Femur (tissue), 1 donor: Measurements from ENCODE around the gene OR8G1.
"Not testable (repeated sequence)": the region's sequence is repeated elsewhere in the genome, so short reads cannot be mapped to it uniquely, and the experiment has no call there.

Source experiments
- DNase-seq: peaks from one replicate; pipeline ENCODE4 v3.0.0-alpha.2; 2017

Gene OR8G1

DNA sequence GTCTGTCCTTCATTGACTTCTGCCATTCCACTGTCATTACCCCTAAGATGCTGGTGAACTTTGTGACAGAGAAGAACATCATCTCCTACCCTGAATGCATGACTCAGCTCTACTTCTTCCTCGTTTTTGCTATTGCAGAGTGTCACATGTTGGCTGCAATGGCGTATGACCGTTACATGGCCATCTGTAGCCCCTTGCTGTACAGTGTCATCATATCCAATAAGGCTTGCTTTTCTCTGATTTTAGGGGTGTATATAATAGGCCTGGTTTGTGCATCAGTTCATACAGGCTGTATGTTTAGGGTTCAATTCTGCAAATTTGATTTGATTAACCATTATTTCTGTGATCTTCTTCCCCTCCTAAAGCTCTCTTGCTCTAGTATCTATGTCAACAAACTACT is 9.0 kb downstream of the OR8G1 start:
- DNase-seq = not testable (repeated sequence)

DNA sequence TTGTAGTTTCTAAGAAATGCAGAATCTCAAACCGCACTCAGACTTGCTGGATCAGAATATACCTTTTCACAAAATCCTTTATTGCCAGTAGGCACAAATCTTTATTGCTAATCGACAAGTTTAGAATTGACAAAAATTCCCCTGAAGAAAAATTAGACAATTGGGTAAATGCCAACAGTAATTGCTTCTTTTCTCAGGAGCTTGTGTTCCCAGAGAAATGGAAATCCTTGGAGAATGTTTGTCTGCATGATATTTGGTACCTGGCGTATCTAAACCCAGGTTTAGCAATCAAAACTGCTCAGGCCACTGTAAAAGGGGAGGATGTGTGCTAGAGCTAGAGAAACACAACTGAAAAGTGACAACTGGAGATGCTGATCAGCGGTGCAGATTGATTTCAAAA is 15.2 kb downstream of the OR8G1 start, which contains the start of gene OR8G5:
OR8G5 (plus strand) TSS at position 301 of the 400 bp plus-strand sequence. CDS start 8,556 bp downstream, outside the sequence.
- DNase-seq = no peak

DNA sequence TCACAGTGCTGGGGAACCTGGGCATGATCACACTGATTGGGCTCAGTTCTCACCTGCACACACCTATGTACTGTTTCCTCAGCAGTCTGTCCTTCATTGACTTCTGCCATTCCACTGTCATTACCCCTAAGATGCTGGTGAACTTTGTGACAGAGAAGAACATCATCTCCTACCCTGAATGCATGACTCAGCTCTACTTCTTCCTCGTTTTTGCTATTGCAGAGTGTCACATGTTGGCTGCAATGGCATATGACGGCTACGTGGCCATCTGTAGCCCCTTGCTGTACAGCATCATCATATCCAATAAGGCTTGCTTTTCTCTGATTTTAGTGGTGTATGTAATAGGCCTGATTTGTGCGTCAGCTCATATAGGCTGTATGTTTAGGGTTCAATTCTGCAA is 24.1 kb downstream of the OR8G1 start:
- not testable (repeated sequence) for DNase-seq

DNA sequence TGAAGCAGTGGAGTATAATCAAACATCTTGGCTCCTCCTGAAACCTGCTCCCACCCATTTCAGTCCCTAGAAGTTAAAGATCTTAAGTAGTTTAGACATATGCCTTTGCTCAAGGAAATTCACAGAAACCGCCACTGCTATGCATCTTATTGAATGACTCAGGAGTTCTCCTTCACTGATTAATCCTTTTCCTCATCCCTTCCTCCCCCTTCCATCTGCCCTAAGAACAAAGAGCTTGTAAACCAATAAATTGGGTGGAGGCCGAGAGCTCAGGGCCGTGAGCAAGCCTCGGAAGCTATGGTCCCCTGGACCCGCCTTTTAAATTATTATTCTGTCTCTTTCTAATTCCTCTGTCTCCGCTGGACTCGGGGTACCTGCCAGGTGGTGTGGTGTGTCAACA is 30.0 kb downstream of the OR8G1 start:
- not testable (repeated sequence) for DNase-seq

DNA sequence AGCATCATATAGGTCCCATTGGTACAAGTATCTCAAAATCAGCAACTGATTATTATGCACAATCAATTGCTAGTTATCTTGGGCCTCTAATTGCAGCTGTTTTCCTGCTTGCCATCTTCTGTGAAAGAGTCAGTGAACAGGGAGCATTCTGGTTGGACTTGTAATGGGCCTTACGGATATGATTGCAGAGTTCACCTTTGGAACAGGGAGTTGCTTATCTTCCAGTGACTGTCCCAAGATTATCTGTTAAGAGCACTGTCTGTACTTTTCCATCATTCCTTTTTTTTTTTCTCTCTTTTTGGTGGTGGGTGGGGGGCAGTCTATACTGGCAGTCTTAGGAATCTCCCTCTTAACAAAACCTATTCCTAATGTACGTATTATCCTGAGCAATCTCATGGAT is 33.1 kb downstream of the OR8G1 start:
- no peak for DNase-seq

DNA sequence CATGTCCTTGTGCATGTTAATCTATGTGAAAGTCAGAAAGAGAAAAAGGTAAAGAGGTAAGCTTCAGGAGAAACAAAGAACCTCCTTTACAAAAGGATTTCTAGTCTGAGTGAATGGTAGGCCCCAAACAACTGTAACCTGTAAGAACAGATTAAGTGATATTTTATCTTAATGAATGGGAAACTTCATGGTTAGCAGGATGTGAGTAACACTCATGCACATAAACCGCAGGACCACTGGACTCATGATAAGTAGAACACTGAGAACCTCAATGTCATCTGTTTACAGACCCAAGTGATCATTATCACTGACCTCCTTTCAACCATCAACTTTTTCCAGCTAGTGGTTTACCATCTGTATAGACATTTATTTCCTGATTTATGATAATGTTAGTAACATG is 35.2 kb downstream of the OR8G1 start:
- no peak for DNase-seq

DNA sequence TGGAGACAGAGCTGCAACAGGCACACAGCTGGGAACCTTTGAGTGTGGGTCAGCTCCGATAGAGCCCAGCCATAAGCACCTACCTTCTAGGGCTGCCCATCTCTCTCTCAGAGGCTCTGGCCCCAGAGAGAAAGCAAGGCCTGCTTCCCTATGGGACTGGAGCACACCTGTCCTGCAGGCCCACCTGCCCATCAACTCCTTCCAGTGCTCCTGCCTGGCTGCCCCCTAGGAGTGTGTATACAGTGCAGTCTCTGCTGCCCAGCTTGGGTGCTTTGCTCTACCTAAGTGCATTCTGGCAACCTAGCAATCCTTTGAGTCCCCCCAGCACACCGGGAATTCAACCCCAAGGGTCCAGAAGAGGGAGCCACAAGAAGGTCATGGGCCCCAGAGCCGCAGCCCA is 36.3 kb downstream of the OR8G1 start:
- no peak for DNase-seq

DNA sequence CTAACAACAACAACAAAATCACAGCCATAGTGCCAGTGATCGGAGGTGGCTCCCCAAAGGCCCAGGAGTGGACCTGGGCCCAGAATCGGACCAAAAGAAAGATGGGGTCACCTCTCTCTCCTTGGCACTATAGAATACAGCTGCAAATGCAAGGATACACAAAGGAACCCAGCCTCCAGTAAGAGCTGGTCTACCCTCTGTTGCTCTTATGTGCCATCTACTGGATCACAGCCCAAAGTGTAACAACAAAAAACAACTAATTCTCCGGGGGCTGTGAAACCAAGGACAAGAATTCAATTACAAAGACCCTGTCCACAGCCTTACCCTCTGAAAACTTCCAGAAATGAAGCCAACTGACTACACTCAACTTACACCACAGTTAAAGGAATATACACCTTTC is 36.9 kb downstream of the OR8G1 start:
- no peak for DNase-seq

DNA sequence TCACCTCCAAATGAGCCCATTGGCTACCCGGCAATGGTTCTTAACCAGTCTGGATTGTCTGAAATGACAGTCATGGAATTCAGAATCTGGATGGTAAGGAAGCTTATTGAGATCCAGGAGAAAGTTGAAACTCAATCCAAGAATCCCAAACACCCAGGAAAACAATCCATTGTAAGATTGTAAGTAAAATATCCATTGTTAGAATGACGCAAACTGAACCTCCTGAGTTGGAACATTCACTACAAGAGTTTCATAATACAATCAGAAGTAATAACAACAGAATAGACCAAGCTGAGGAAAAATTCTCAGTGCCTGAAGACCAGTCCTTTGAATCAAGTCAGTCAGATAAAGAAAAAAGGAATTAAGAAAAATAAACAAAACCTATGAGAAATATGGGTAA is 37.4 kb downstream of the OR8G1 start:
- DNase-seq = no peak

DNA sequence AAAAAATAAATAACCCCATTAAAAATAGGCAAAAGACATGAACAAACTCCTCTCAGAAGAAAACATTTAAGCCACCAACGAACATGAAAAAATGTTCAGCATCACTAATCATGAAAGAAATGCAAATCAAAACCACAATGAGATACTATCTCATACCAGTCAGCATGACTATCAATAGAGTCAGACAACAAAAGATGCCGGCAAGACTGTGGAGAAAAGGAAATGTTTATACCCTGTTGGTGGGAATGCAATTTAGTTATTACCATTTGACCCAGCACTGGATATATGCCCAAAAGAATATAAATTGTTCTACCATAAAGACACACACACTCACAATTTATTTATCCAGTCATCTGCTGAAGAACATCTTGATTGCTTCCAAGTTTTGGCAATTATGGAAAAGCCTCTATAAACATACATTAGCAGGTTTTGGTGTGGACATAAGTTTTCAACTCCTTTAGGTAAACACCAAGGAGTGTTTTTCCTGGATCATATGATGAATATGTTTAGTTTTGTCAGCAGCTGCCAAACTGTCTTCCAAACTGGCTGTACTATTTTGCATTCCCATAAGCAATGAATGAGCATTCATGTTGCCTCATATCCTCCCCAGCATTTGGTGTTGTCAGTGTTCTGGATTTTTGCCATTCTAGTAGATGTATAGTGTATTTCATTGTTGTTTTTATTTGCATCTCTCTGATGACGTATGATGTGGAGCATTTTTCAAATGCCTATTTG is 44.9 kb downstream of the OR8G1 start:
- DNase-seq = no peak

DNA sequence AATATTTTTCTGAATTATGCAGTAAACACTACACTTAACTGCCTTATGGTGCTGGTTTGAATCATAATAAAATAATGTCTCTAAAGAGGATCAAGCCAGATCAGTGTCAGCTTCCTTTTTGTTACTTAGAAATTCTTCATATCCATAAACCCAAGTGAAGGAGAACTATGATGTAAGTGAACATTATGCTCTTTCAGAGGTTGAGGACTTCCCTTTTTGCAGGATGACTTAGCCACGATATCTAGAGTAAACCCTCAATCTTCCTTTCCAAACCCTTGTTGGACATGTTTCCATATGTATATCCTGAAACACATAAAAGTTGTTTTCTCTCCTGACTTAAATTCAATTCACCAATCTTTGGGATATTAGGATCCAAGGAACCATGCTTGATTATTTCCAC is 53.8 kb downstream of the OR8G1 start:
- DNase-seq = no peak

DNA sequence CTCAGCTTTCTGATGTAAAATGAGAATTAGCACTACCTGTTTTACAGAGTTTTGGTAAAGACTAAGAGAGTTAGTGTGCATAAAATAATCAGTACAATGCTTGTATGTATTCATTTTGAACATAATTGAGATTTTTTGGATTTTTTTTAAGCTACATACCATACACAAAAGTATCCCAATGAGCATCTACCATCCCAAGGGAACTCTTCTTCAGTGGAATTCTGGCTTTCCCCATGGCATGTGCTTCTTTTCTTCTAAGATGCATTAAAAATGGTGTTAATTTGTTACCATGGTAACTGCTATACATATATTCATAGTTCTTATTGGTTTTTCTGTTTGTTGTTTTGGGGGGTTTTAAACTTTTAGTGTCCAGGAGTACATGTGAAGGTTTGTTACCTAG is 55.1 kb downstream of the OR8G1 start:
- DNase-seq = no peak

DNA sequence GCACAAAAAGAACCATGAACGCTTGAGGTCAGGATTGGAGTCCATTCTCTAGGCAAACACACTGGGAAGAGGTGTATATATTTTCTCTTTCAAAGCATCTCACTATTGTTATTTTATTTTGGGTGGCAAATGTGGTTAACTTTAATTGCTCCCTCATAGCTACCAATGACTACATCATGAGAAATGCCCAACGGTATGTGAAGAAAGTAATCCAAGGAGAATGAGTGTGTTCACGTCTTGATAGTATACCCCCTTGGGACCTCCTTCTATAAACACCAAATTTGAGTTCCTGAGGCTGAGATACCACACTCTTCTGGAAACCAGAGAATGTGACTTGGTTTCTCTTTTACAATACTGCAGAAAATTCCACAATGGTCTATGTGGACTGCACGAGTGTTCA is 57.0 kb downstream of the OR8G1 start:
- DNase-seq = no peak

DNA sequence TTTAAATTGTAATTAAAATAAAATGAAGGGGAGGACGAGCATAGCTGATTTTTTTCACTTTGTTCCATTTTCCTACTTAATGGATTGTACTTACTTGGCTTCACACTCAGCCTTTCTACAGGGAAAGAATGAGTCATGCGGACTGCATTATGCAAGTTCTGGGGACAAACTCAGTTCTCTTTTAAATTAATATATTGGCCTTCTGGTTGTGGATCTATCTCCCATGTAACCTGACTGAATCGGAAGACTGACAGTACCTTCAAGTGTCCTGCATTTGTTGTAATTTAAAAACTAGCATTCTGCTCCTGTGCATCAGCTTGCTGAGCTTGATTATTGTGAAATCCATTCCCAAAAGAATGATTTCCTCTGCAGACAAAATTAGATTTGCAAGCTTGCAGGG is 60.7 kb downstream of the OR8G1 start:
- DNase-seq = no peak

DNA sequence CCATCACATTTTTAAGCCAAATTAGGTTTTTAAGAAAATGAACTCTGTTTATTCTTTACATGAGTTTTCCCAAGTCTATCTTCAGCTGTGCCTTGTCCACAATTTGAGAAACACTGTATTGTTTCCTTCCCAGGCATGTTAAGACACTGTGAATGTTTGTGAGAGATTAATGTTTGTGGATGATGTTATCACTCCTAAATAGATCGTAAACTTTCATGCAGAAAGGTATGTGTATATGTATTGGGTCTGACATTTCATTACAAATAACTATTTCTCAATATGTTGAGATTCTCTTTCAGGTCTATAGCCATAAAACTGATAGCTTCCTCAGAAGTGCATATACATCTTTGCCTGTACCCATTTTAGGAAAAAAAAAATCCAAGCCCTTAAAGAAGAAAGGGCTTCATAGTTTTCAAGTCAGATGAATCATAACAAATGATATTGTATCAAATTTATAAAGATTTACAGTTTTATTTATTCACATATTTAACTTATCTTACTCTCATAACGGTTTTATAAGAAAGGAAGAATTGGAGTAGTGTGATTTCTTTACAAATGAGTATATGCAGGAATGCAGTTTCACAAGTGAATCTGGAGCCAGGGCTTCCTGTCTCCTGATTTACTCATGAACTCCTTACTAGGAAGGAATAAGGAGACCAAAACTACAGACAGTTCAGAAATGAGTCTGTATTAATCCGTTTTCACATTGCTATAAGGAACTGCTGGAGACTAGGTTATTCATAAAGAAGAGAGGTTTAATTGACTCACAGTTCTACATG is 61.6 kb downstream of the OR8G1 start:
- DNase-seq = no peak
